GM23248 (cell line): Measurements from ENCODE around the gene IKZF4. TPM values are rescaled to one million over a fixed set of nuclear protein-coding genes. Genes with fewer than 3 reads are reported as not detected.
"Not testable (repeated sequence)": the region's sequence is repeated elsewhere in the genome, so short reads cannot be mapped to it uniquely, and the experiment has no call there.

Source experiments
- DNase-seq: peaks from one replicate; pipeline ENCODE4 v3.0.0-alpha.2; 2015
- H2AFZ ChIP-seq: fragments of 200-600 bp; sonication (generic); 2 replicates; pipeline ENCODE4 v1.6.1; 2016; ENCODE audit warnings: antibody characterized with exemption
- H3F3A ChIP-seq: fragments of 200-600 bp; sonication (generic); 2 replicates; pipeline ENCODE4 v1.6.1; 2016; ENCODE audit warnings: mild to moderate bottlenecking, antibody characterized with exemption, mixed run types; ENCODE audit not compliant: insufficient read depth
- H3K27ac ChIP-seq: fragments of 200-600 bp; sonication (generic); 2 replicates; pipeline ENCODE4 v1.5.1; 2016; ENCODE audit warnings: mild to moderate bottlenecking
- H3K27me3 ChIP-seq: fragments of 200-600 bp; sonication (generic); replicated peaks from 2 replicates; pipeline ENCODE4 v1.6.1; 2016; ENCODE audit warnings: mild to moderate bottlenecking; ENCODE audit not compliant: insufficient read depth
- H3K36me3 ChIP-seq: fragments of 200-600 bp; sonication (generic); 2 replicates; pipeline ENCODE4 v1.6.1; 2016; ENCODE audit warnings: low read depth, mild to moderate bottlenecking
- H3K4me1 ChIP-seq: fragments of 200-600 bp; sonication (generic); 2 replicates; pipeline ENCODE4 v1.6.1; 2016; ENCODE audit warnings: mild to moderate bottlenecking; ENCODE audit not compliant: insufficient read depth
- H3K4me2 ChIP-seq: fragments of 200-600 bp; sonication (generic); one replicate; pipeline ENCODE4 v1.6.1; 2016; ENCODE audit warnings: mild to moderate bottlenecking; ENCODE audit not compliant: unreplicated experiment
- H3K4me3 ChIP-seq: fragments of 200-600 bp; sonication (generic); 2 replicates; pipeline ENCODE4 v1.5.1; 2016; ENCODE audit warnings: mild to moderate bottlenecking
- H3K79me2 ChIP-seq: fragments of 200-600 bp; sonication (generic); 2 replicates; pipeline ENCODE4 v1.6.1; 2016; ENCODE audit warnings: mild to moderate bottlenecking; ENCODE audit not compliant: insufficient read depth
- H3K9ac ChIP-seq: fragments of 200-600 bp; sonication (generic); 2 replicates; pipeline ENCODE4 v1.6.1; 2016; ENCODE audit warnings: mild to moderate bottlenecking
- H3K9me2 ChIP-seq: fragments of 200-600 bp; sonication (generic); 2 replicates; pipeline ENCODE4 v1.6.1; 2016; ENCODE audit warnings: mixed run types, mild to moderate bottlenecking, moderate library complexity; ENCODE audit not compliant: insufficient read depth
- H3K9me3 ChIP-seq: fragments of 200-600 bp; sonication (generic); one replicate; pipeline ENCODE4 v1.6.1; 2017; ENCODE audit warnings: low read depth
- H4K20me1 ChIP-seq: fragments of 200-600 bp; sonication (generic); 2 replicates; pipeline ENCODE4 v1.6.0; 2016; ENCODE audit not compliant: insufficient read depth
- EZH2 ChIP-seq: fragments of 200-600 bp; sonication (generic); IDR thresholded peaks from 2 replicates; pipeline ENCODE4 v1.6.1; 2018; ENCODE audit warnings: antibody characterized with exemption, mild to moderate bottlenecking; ENCODE audit not compliant: insufficient read depth, poor library complexity, severe bottlenecking
- EZH2phosphoT487 ChIP-seq: fragments of 200-600 bp; sonication (generic); IDR thresholded peaks from 2 replicates; pipeline ENCODE4 v1.6.1; 2018; ENCODE audit warnings: antibody characterized with exemption, moderate library complexity, mild to moderate bottlenecking, low read depth; ENCODE audit not compliant: insufficient read depth
- WGBS, 2 experiments: methylation state at CpG; one replicate each; pipeline ENCODE4 v1.1.6; 2015 to 2017; ENCODE audit warnings: low lambda C conversion rate in 2 of 2, low coverage in 1 of 2; ENCODE audit errors: missing lambda C conversion rate in 2 of 2; 5-methylcytosine and 5-hydroxymethylcytosine counted together
- in situ Hi-C: fragments of 300-500 bp; cut with MboI; formaldehyde crosslinking; loops from 2 replicates; pipeline ENCODE4 v1.15.0; 2020
- polyA plus RNA-seq: library from polyadenylated mRNA; unstranded; fragments of >200 nt; fragmentation: Nextera tagmentation; extraction: Ambion mirVana; gene quantifications from 2 replicates; pipeline ENCODE4 v1.2.1, GENCODE V29; 2016
- total RNA-seq: library from RNA; depleted of rRNA; stranded (reverse); fragments of >200 nt; shearing (Covaris generic); gene quantifications from 2 replicates; pipeline ENCODE4 v1.2.3, GENCODE V29; 2014

Gene IKZF4
- total and polyA plus RNA-seq, 2 experiments from 2014 or later: 0.99 to 1.4 TPM

DNA sequence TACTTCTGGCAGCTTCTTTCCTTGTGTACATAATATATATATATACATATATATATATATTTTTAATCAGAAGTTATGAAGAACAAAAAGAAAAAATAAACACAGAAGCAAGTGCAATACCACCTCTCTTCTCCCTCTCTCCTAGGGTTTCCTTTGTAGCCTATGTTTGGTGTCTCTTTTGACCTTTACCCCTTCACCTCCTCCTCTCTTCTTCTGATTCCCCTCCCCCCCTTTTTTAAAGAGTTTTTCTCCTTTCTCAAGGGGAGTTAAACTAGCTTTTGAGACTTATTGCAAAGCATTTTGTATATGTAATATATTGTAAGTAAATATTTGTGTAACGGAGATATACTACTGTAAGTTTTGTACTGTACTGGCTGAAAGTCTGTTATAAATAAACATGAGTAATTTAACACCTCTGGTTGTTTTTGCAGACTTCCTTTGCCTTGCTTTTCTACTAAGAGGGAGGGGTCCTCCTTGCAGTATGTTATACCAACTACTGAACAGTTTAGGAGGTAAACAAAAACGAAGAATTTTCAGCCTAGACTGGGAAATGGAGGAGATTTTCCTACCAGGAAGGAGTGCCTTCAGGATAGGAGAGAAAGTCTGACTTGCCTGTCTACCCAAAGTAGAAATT is 17.3 kb downstream of the IKZF4 start:
- Histone ChIP-seq H3K4me1 (peaks cover 10% of the 10 kb centered on the region; the same call in 1 of the 2 replicates), H3K9me2 (no peaks in the 10 kb centered on the region), H4K20me1 (peaks cover 5% of the 10 kb centered on the region; the same call in 1 of the 2 replicates), H3K27ac (no peak overlapping the region), H3K4me3 (no peak overlapping the region), H3K9me3 (no peaks in the 10 kb centered on the region), H3K36me3 (peaks cover 7% of the 10 kb centered on the region; the same call in 1 of the 2 replicates), H3K79me2 (peaks cover 13% of the 10 kb centered on the region), H3K4me2 (no peak overlapping the region), H3K27me3 (no peaks in the 10 kb centered on the region), H2AFZ (no peak overlapping the region), H3F3A (peaks cover 14% of the 10 kb centered on the region), H3K9ac (no peak overlapping the region)
- in situ Hi-C loops: no loop called here
- WGBS, 2 experiments: 85 to 93% methylated on average over 2 of the region's 2 CpGs
- TF ChIP-seq EZH2phosphoT487: no peak
- TF ChIP-seq EZH2: no peak
- no peak for DNase-seq

DNA sequence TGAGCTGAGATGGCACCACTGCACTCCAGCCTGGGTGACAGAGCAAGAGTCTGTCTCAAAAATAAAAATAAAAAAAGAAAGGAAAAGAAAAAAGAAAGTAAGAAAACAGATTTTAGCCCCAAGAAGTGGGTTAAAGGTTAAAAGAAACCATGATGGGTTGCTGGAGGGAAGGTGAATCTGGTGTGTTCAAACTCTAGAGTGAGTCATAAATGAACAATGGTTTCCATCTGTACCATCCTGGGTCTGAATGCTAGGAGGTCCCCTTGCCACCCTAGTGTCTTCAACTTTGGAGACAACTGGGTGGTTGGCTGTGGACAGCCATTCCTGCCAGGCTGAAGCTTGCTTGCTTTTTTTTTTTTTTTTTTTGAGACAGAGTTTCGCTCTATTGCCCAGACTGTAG is 19.3 kb downstream of the IKZF4 start:
- Histone ChIP-seq H3K36me3 (peaks cover 25% of the 10 kb centered on the region), H3K4me2 (no peak overlapping the region), H3F3A (peaks cover 32% of the 10 kb centered on the region), H3K4me3 (no peak overlapping the region), H2AFZ (no peak overlapping the region), H3K4me1 (peaks cover 16% of the 10 kb centered on the region; the same call in 1 of the 2 replicates), H3K79me2 (peaks cover 33% of the 10 kb centered on the region), H4K20me1 (peaks cover 5% of the 10 kb centered on the region; the same call in 1 of the 2 replicates), H3K27me3 (no peaks in the 10 kb centered on the region), H3K9me2 (no peaks in the 10 kb centered on the region), H3K9me3 (no peaks in the 10 kb centered on the region), H3K27ac (no peak overlapping the region), H3K9ac (no peak overlapping the region)
- in situ Hi-C loops: no loop called here
- 90 to 94% methylated on average over 1 of the region's 1 CpG for WGBS, 2 experiments
- DNase-seq: peak; percentile 30
- no peak for TF ChIP-seq EZH2
- TF ChIP-seq EZH2phosphoT487: no peak

DNA sequence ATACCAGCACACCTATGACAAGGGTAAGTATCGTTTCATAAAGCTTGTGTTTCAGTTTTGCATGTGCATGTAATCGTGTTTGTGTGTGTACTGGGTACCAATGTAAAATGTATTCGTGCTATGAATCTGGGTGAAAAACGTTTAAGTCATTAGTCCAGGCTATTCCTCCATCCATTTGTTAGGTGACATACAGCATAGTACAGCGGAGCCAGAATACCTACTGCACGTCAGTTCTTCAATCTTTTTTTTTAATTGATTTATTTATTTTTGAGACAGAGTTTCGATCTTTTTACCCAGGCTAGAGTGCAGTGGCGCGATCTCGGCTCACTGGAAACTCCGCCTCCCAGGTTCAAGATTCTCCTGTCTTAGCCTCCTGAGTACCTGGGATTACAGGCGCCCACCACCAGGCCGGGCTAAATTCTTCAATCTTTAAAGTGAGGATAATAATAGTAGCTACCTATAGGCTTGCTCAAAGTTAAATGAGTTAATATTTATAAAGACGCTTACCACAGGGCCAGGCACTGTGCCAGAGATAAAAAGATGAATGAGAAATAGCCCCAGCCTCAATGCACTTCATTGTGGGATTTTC is 20.2 kb downstream of the IKZF4 start:
- Histone ChIP-seq H3K79me2 (peaks cover 34% of the 10 kb centered on the region), H3K4me3 (peak overlapping the region; percentile 94), H3K27me3 (no peaks in the 10 kb centered on the region), H3K9me2 (no peaks in the 10 kb centered on the region), H3K36me3 (peaks cover 29% of the 10 kb centered on the region), H3K27ac (peak overlapping the region; percentile 86), H3K9ac (peak overlapping the region; percentile 95), H3F3A (peaks cover 42% of the 10 kb centered on the region), H3K9me3 (no peaks in the 10 kb centered on the region), H3K4me2 (peak overlapping the region; percentile 89), H3K4me1 (peaks cover 16% of the 10 kb centered on the region; the same call in 1 of the 2 replicates), H2AFZ (peak overlapping the region; percentile 89), H4K20me1 (peaks cover 5% of the 10 kb centered on the region; the same call in 1 of the 2 replicates)
- in situ Hi-C loops: no loop called here
- 40 to 41% methylated on average over 14 of the region's 14 CpGs for WGBS, 2 experiments
- TF ChIP-seq EZH2phosphoT487: no peak
- no peak for TF ChIP-seq EZH2
- no peak for DNase-seq

DNA sequence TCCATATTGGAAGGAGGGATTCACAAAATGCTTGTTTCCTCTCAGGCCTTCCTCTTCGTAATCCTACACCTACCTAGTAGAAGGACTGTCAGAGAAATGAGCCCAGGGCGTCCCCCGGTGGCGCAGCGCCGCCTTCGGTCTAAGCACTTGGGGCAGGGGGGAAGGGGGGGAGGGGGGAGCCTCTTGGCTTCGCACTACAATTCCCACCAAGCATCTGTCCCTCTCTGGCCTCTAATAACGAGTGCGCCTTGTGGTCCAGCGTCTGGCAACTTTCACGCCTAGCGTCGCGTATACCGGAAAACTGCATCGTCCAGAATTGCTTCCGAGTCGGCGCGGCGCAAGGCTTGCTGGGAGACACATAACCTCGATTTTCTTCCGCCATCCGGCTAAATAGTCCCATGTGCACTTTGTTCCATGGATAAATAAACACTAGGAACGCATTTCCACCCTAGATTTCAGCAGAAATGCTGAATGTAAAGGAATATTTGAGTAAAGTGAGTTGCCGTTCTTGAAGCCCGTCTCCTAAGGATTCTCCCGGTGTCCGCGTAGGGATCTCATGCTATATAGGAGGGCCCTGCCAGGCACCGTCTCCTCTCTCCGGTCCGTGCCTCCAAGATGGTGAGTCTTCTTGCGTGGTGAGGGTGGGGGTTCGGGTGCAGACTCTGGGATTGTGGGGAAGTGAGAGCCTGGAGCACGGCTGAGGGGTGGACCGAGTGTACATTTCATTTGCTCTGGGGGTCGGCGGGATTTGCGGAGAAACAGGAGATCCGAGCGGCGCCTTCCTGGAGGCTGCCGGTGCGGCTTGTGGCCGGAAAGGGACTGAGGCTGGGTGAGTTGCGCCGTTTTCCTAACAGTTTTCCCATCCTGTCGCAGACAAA is 20.9 kb downstream of the IKZF4 start, which contains the start of gene RPS26:
Gene RPS26 (plus strand): TSS at position 367 of the 878 bp plus-strand sequence. CDS start 249 bp downstream, at position 616.
- Histone ChIP-seq H3F3A (peaks cover 49% of the 10 kb centered on the region), H3K27ac (peak within 1 kb of the TSS; percentile 86), H3K9me2 (no peaks in the 10 kb centered on the region), H3K4me1 (peaks cover 21% of the 10 kb centered on the region), H3K9ac (peak within 1 kb of the TSS; percentile 95), H4K20me1 (peaks cover 5% of the 10 kb centered on the region; the same call in 1 of the 2 replicates), H3K4me2 (peak within 1 kb of the TSS; percentile 98), H3K27me3 (no peaks in the 10 kb centered on the region), H3K4me3 (peak within 1 kb of the TSS; percentile 94), H2AFZ (peak within 1 kb of the TSS; percentile 91), H3K79me2 (peaks cover 34% of the 10 kb centered on the region), H3K9me3 (no peaks in the 10 kb centered on the region), H3K36me3 (peaks cover 29% of the 10 kb centered on the region)
- peak; percentile 100 for DNase-seq
- no peak for TF ChIP-seq EZH2
- no peak for TF ChIP-seq EZH2phosphoT487
- 1% methylated on average over 45 to 50 of the region's 50 CpGs for WGBS, 2 experiments
- in situ Hi-C loops: no loop called here

DNA sequence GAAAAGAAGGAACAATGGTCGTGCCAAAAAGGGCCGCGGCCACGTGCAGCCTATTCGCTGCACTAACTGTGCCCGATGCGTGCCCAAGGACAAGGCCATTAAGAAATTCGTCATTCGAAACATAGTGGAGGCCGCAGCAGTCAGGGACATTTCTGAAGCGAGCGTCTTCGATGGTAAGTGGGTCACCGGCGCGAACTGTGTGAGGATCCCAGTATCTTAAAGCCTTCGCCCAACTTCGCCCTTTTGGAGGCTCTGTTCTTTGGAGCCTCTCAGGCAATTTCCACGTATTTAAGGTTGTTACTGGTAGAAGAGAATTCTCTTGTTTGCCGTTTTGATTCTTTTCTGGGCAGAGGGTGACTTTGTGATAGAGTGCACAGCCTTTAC is 21.6 kb downstream of the IKZF4 start:
- Histone ChIP-seq H3K79me2 (peaks cover 34% of the 10 kb centered on the region), H3K27ac (peak overlapping the region; percentile 86), H3K4me1 (peaks cover 24% of the 10 kb centered on the region), H2AFZ (peak overlapping the region; percentile 91), H3K9ac (peak overlapping the region; percentile 95), H3K4me2 (peak overlapping the region; percentile 98), H3K36me3 (peaks cover 29% of the 10 kb centered on the region), H3K4me3 (peak overlapping the region; percentile 94), H3F3A (peaks cover 51% of the 10 kb centered on the region)
- H3K27me3 ChIP-seq, H4K20me1 ChIP-seq, in situ Hi-C loops, H3K9me3 ChIP-seq, H3K9me2 ChIP-seq: not testable (repeated sequence)
- 1% methylated on average over 20 of the region's 20 CpGs for WGBS, 2 experiments
- peak; percentile 33 for DNase-seq
